Liver (tissue), 9 donors: ENCODE measurements around the gene NEMF. TPM values are rescaled to one million over a fixed set of nuclear protein-coding genes. Genes with fewer than 3 reads are reported as not detected.
A peak's percentile ranks its signal among the peaks of the same experiment; 100 is the strongest.

Experiments
- DNase-seq: peaks from one replicate; pipeline ENCODE4 v3.0.0-alpha.2; 2017; ENCODE audit warnings: low spot score
- H3K27ac ChIP-seq, 2 donors: one replicate each; pipeline ENCODE4 v1.7.0; 2013; ENCODE audit warnings: inconsistent platforms in 2 of 2, low read length in 2 of 2, control low read depth in 1 of 2, low read depth in 1 of 2, mild to moderate bottlenecking in 1 of 2
- H3K27me3 ChIP-seq, 4 donors: one replicate each; pipeline versions ENCODE4 v1.6.1 to v1.7.0; 2013; ENCODE audit warnings: low read length in 3 of 4, inconsistent platforms in 1 of 4, mild to moderate bottlenecking in 1 of 4, moderate library complexity in 1 of 4; ENCODE audit not compliant: control insufficient read depth in 4 of 4, insufficient read depth in 4 of 4
- H3K36me3 ChIP-seq, 4 donors: one replicate each; pipeline versions ENCODE4 v1.6.1 to v1.7.0; 2013; ENCODE audit warnings: low read length in 3 of 4, mild to moderate bottlenecking in 3 of 4, low read depth in 1 of 4, moderate library complexity in 1 of 4; ENCODE audit not compliant: control insufficient read depth in 4 of 4, insufficient read depth in 3 of 4
- H3K4me1 ChIP-seq, 4 donors: one replicate each; pipeline versions ENCODE4 v1.6.1 to v1.7.0; 2013; ENCODE audit warnings: low read length in 3 of 4, mild to moderate bottlenecking in 3 of 4, moderate library complexity in 1 of 4; ENCODE audit not compliant: control insufficient read depth in 4 of 4, insufficient read depth in 4 of 4
- H3K4me3 ChIP-seq, 3 donors: one replicate each; pipeline versions ENCODE4 v1.6.1 to v1.7.0; 2013; ENCODE audit warnings: low read length in 3 of 3, control low read depth in 1 of 3, low read depth in 1 of 3, mild to moderate bottlenecking in 1 of 3
- H3K9ac ChIP-seq, 2 donors: one replicate each; pipeline ENCODE4 v1.7.0; 2013; ENCODE audit warnings: low read length in 2 of 2, mild to moderate bottlenecking in 2 of 2, moderate library complexity in 2 of 2, control low read depth in 1 of 2, low read depth in 1 of 2
- H3K9me3 ChIP-seq, 4 donors: one replicate each; pipeline versions ENCODE4 v1.6.1 to v1.7.0; 2013; ENCODE audit warnings: low read length in 3 of 4; ENCODE audit not compliant: control insufficient read depth in 4 of 4
- ATF3 ChIP-seq: IDR thresholded peaks from 2 replicates; pipeline ENCODE4 v1.6.1; 2016; ENCODE audit warnings: antibody characterized with exemption
- EGR1 ChIP-seq, 2 donors: IDR thresholded peaks; 2 replicates each; pipeline ENCODE4 v1.6.1; 2016 to 2018; ENCODE audit warnings: antibody characterized with exemption in 2 of 2, low read depth in 2 of 2
- GABPA ChIP-seq, 2 donors: IDR thresholded peaks in 1 of 2; conservative IDR thresholded peaks in 1 of 2; 2 replicates each; pipeline ENCODE4 v1.6.1; 2016; ENCODE audit warnings: antibody characterized with exemption in 2 of 2, mild to moderate bottlenecking in 1 of 2, moderate library complexity in 1 of 2
- HNF4G ChIP-seq: IDR thresholded peaks from 2 replicates; pipeline ENCODE4 v1.6.1; 2016; ENCODE audit warnings: antibody characterized with exemption
- NR2F2 ChIP-seq: IDR thresholded peaks from 2 replicates; pipeline ENCODE4 v1.6.1; 2016; ENCODE audit warnings: antibody characterized with exemption
- RAD21 ChIP-seq, 2 donors: IDR thresholded peaks; 2 replicates each; pipeline ENCODE4 v1.6.1; 2016; ENCODE audit warnings: antibody characterized with exemption in 2 of 2, mild to moderate bottlenecking in 2 of 2
- RXRA ChIP-seq, 2 donors: IDR thresholded peaks; 2 replicates each; pipeline ENCODE4 v1.6.1; 2017 to 2018; ENCODE audit warnings: antibody characterized with exemption in 2 of 2, mild to moderate bottlenecking in 1 of 2
- SP1 ChIP-seq: IDR thresholded peaks from 2 replicates; pipeline ENCODE4 v1.6.1; 2018; ENCODE audit warnings: antibody characterized with exemption, mild to moderate bottlenecking
- TAF1 ChIP-seq: conservative IDR thresholded peaks from 2 replicates; pipeline ENCODE4 v1.6.1; 2016; ENCODE audit warnings: antibody characterized with exemption, mild to moderate bottlenecking
- YY1 ChIP-seq: IDR thresholded peaks from 2 replicates; pipeline ENCODE4 v1.6.1; 2016; ENCODE audit warnings: antibody characterized with exemption, mild to moderate bottlenecking
- WGBS: extraction: QIAGEN DNeasy Blood & Tissue Kit; methylation state at CpG from one replicate; pipeline ENCODE4 v1.1.7; 2013; 5-methylcytosine and 5-hydroxymethylcytosine counted together
- polyA plus RNA-seq, 2 donors: library from polyadenylated mRNA; stranded (reverse) in 1 of 2; unstranded in 1 of 2; fragments of 200-250 nt in 1 of 2; fragments of >200 nt in 1 of 2; fragmentation: Nextera tagmentation in 1 of 2; extraction: Ambion mirVana in 1 of 2; gene quantifications; one replicate each; pipeline versions ENCODE4 v1.2.1 to v1.2.3, GENCODE V29; 2013 to 2015
- total RNA-seq, 2 donors: library from RNA; depleted of rRNA; stranded (reverse); fragments of >200 nt; gene quantifications; one replicate each; pipeline ENCODE4 v1.2.3, GENCODE V29; 2014
- TF ChIP-seq, protein P1 (sequence below): IDR thresholded peaks from 2 replicates; pipeline ENCODE4 v1.6.1; 2016; ENCODE audit warnings: antibody characterized with exemption
- TF ChIP-seq, protein P2 (sequence below): IDR thresholded peaks from 2 replicates; pipeline ENCODE4 v1.6.1; 2016; ENCODE audit warnings: antibody characterized with exemption, mild to moderate bottlenecking
- TF ChIP-seq, protein P3 (sequence below): fragments of 150-350 bp; IDR thresholded peaks from 2 replicates; pipeline ENCODE4 v1.5.1; 2017; ENCODE audit warnings: improper control_type of control experiment, low read depth, low read length; ENCODE audit not compliant: missing input control
- donor health status: healthy.
- donor health status: healthy.
- donor health status: healthy.
- donor health status: healthy.
- donor health status: healthy.

The NEMF gene
- total and polyA plus RNA-seq, 4 donors, result 7.9 to 37.2 (median 31.1) TPM

DNA sequence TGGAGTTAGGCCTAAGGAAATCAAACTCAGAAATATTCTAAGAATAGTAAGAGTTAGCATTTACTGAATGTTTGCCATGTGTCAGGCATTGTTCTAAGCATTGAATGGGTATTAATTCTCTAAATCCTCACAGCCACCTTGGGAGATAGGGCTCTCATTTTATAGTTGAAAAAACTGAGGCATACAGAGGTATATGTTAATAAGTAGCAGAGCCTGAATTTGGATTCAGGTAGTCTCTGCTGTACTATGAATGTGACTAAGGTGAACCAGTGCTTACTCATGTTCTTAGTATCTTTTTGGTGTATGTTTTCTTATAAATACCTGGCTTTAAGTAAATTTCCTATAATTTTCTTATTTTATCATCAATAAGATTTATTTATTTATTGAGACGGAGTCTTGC lies 48.4 kb upstream of the NEMF start:
- H3K9me3 ChIP-seq, result no peaks in the 10 kb centered on the region
- peaks cover 1 to 20% (median 11%) of the 10 kb centered on the region in 4 donors for H3K4me1 ChIP-seq
- no peak for DNase-seq
- TF ChIP-seq ATF3, result no peak
- no peak for TF ChIP-seq GABPA (IDR thresholded peaks at IDR 0.05 in 1 of 2, conservative IDR thresholded peaks at IDR 0.05 in 1 of 2)
- no peak for TF ChIP-seq HNF4G
- TF ChIP-seq RXRA (IDR thresholded peaks at IDR 0.05), result no peak
- TF ChIP-seq, protein P1, sequence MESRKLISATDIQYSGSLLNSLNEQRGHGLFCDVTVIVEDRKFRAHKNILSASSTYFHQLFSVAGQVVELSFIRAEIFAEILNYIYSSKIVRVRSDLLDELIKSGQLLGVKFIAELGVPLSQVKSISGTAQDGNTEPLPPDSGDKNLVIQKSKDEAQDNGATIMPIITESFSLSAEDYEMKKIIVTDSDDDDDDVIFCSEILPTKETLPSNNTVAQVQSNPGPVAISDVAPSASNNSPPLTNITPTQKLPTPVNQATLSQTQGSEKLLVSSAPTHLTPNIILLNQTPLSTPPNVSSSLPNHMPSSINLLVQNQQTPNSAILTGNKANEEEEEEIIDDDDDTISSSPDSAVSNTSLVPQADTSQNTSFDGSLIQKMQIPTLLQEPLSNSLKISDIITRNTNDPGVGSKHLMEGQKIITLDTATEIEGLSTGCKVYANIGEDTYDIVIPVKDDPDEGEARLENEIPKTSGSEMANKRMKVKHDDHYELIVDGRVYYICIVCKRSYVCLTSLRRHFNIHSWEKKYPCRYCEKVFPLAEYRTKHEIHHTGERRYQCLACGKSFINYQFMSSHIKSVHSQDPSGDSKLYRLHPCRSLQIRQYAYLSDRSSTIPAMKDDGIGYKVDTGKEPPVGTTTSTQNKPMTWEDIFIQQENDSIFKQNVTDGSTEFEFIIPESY, result no peak
- TF ChIP-seq NR2F2, result no peak
- no peak for TF ChIP-seq SP1
- no peak for TF ChIP-seq RAD21 (IDR thresholded peaks at IDR 0.05)
- no peak for TF ChIP-seq YY1
- no peak for TF ChIP-seq TAF1
- TF ChIP-seq, protein P2, sequence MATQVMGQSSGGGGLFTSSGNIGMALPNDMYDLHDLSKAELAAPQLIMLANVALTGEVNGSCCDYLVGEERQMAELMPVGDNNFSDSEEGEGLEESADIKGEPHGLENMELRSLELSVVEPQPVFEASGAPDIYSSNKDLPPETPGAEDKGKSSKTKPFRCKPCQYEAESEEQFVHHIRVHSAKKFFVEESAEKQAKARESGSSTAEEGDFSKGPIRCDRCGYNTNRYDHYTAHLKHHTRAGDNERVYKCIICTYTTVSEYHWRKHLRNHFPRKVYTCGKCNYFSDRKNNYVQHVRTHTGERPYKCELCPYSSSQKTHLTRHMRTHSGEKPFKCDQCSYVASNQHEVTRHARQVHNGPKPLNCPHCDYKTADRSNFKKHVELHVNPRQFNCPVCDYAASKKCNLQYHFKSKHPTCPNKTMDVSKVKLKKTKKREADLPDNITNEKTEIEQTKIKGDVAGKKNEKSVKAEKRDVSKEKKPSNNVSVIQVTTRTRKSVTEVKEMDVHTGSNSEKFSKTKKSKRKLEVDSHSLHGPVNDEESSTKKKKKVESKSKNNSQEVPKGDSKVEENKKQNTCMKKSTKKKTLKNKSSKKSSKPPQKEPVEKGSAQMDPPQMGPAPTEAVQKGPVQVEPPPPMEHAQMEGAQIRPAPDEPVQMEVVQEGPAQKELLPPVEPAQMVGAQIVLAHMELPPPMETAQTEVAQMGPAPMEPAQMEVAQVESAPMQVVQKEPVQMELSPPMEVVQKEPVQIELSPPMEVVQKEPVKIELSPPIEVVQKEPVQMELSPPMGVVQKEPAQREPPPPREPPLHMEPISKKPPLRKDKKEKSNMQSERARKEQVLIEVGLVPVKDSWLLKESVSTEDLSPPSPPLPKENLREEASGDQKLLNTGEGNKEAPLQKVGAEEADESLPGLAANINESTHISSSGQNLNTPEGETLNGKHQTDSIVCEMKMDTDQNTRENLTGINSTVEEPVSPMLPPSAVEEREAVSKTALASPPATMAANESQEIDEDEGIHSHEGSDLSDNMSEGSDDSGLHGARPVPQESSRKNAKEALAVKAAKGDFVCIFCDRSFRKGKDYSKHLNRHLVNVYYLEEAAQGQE, result no peak
- no peak for TF ChIP-seq EGR1 (IDR thresholded peaks at IDR 0.05; ENCODE audit: low read depth in 2 of 2)
- no peak overlapping the region for H3K27ac ChIP-seq
- H3K4me3 ChIP-seq, result no peak overlapping the region
- no peaks in the 10 kb centered on the region for H3K27me3 ChIP-seq
- 100% methylated on average over 1 of the region's 1 CpG for WGBS
- no peaks in the 10 kb centered on the region for H3K36me3 ChIP-seq
- no peak overlapping the region for H3K9ac ChIP-seq

DNA sequence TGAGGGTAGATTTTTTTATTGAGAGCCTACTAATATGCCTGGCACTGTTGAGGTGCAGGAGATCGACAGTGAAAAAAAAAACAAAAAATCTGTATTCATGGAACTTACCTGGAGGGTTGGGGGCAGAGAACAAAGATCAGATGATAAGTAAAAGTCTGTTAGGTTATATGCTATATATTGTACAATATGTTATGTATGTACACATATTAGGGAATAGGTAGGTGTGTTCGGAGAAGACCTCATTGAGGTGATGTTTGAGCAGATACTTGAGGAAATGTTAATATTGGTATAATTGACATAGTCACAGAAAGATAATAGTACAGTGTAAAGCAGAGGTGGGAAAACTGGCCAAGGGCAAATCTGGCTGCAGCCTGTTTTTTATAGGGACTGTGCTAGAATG lies 45.9 kb upstream of the NEMF start:
- H3K9me3 ChIP-seq, result no peaks in the 10 kb centered on the region
- TF ChIP-seq SP1, result no peak
- TF ChIP-seq, protein P3, sequence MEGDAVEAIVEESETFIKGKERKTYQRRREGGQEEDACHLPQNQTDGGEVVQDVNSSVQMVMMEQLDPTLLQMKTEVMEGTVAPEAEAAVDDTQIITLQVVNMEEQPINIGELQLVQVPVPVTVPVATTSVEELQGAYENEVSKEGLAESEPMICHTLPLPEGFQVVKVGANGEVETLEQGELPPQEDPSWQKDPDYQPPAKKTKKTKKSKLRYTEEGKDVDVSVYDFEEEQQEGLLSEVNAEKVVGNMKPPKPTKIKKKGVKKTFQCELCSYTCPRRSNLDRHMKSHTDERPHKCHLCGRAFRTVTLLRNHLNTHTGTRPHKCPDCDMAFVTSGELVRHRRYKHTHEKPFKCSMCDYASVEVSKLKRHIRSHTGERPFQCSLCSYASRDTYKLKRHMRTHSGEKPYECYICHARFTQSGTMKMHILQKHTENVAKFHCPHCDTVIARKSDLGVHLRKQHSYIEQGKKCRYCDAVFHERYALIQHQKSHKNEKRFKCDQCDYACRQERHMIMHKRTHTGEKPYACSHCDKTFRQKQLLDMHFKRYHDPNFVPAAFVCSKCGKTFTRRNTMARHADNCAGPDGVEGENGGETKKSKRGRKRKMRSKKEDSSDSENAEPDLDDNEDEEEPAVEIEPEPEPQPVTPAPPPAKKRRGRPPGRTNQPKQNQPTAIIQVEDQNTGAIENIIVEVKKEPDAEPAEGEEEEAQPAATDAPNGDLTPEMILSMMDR, result no peak
- no peak for TF ChIP-seq ATF3
- no peak for TF ChIP-seq GABPA (IDR thresholded peaks at IDR 0.05 in 1 of 2, conservative IDR thresholded peaks at IDR 0.05 in 1 of 2)
- TF ChIP-seq EGR1 (IDR thresholded peaks at IDR 0.05; ENCODE audit: low read depth in 2 of 2), result no peak
- no peak for TF ChIP-seq TAF1
- TF ChIP-seq, protein P1, result no peak
- DNase-seq, result no peak
- no peak overlapping the region for H3K4me3 ChIP-seq
- H3K27ac ChIP-seq, result peak overlapping the region in 1 of 2 donors; percentile 36
- H3K4me1 ChIP-seq, result peaks cover 1 to 35% (median 22%) of the 10 kb centered on the region in 4 donors
- WGBS, result 75% methylated on average over 2 of the region's 2 CpGs
- H3K36me3 ChIP-seq, result peaks cover 0 to 4% (median 0%) of the 10 kb centered on the region in 4 donors
- no peak overlapping the region for H3K9ac ChIP-seq
- H3K27me3 ChIP-seq, result no peaks in the 10 kb centered on the region
